RWPE2 (cell line): Measurements from ENCODE around the gene RASD1.

Experiments
- ATAC-seq: fragments of 200-7000 bp; cut with Tn5 transposase; 3 replicates; pipeline ENCODE4 v1.9.1; 2021; ENCODE audit warnings: low read depth
- DNase-seq: peaks from one replicate; pipeline ENCODE4 v3.0.0-alpha.2; 2020; ENCODE audit warnings: low spot score
- H3K27ac ChIP-seq: fragments of 450-650 bp; 2 replicates; pipeline ENCODE4 v1.5.1; 2017; ENCODE audit warnings: mild to moderate bottlenecking; ENCODE audit not compliant: poor library complexity, severe bottlenecking
- H3K27me3 ChIP-seq: fragments of 250-450 bp; sonication (Bioruptor Pico); 2 replicates; pipeline ENCODE4 v1.5.1; 2021; ENCODE audit warnings: mild to moderate bottlenecking, moderate library complexity; ENCODE audit not compliant: insufficient read depth, poor library complexity, severe bottlenecking
- H3K36me3 ChIP-seq: fragments of 250-450 bp; sonication (Bioruptor Pico); 2 replicates; pipeline ENCODE4 v1.5.1; 2020; ENCODE audit warnings: low read depth, mild to moderate bottlenecking, moderate library complexity
- H3K4me1 ChIP-seq: fragments of 250-450 bp; sonication (Bioruptor Pico); 2 replicates; pipeline ENCODE4 v1.5.1; 2021; ENCODE audit warnings: mild to moderate bottlenecking, moderate library complexity; ENCODE audit not compliant: insufficient read depth, poor library complexity, severe bottlenecking
- H3K4me3 ChIP-seq: fragments of 250-450 bp; sonication (Bioruptor Pico); 2 replicates; pipeline ENCODE4 v1.5.1; 2021; ENCODE audit warnings: mild to moderate bottlenecking, moderate library complexity; ENCODE audit not compliant: severe bottlenecking
- H3K9me3 ChIP-seq: fragments of 250-450 bp; sonication (Bioruptor Pico); 2 replicates; pipeline ENCODE4 v1.5.1; 2021; ENCODE audit warnings: mild to moderate bottlenecking, moderate library complexity; ENCODE audit not compliant: severe bottlenecking
- TF ChIP-seq, protein P1 (sequence below): fragments of 450-650 bp; IDR thresholded peaks from one replicate; pipeline ENCODE4 v1.5.1; 2017; ENCODE audit warnings: mild to moderate bottlenecking, moderate library complexity; ENCODE audit not compliant: poor library complexity, severe bottlenecking

Gene RASD1

DNA sequence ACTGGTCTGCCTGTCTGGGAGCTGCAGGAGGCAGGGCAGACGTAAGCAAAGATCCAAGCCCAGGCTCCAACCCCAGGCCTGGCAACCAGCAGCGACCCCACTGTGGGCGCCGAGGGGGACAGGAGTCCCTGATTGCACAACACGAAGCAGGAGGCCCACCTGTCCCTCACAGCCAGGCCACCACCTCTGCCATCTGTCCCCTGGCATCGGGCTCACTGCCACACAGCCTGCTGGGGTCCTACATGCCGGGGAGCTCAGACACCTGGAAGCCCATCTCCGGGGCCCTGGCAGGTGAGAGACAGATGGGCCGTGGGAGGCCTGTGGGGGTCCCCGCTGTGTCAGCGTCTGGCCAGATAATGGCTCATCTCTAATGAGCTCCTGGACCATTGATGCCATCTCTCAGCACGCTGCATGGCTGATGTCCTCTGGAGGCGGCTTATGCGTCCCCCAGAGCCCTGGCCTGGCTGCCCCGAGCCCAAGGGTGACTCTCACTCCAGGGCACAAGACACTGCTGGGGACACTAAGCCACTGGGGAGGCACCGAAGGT is 11.3 kb upstream of the RASD1 start:
- H3K36me3 ChIP-seq: no peaks in the 10 kb centered on the region
- H3K27ac ChIP-seq: no peak overlapping the region
- H3K4me1 ChIP-seq: peaks cover 6% of the 10 kb centered on the region
- no peak overlapping the region for H3K4me3 ChIP-seq
- H3K27me3 ChIP-seq: no peaks in the 10 kb centered on the region
- DNase-seq: peak; percentile 50
- TF ChIP-seq, protein P1, sequence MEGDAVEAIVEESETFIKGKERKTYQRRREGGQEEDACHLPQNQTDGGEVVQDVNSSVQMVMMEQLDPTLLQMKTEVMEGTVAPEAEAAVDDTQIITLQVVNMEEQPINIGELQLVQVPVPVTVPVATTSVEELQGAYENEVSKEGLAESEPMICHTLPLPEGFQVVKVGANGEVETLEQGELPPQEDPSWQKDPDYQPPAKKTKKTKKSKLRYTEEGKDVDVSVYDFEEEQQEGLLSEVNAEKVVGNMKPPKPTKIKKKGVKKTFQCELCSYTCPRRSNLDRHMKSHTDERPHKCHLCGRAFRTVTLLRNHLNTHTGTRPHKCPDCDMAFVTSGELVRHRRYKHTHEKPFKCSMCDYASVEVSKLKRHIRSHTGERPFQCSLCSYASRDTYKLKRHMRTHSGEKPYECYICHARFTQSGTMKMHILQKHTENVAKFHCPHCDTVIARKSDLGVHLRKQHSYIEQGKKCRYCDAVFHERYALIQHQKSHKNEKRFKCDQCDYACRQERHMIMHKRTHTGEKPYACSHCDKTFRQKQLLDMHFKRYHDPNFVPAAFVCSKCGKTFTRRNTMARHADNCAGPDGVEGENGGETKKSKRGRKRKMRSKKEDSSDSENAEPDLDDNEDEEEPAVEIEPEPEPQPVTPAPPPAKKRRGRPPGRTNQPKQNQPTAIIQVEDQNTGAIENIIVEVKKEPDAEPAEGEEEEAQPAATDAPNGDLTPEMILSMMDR: no peak
- H3K9me3 ChIP-seq: no peaks in the 10 kb centered on the region
- no peak for ATAC-seq

- no peaks in the 10 kb centered on the region for H3K36me3 ChIP-seq
- peaks cover 3% of the 10 kb centered on the region for H3K4me1 ChIP-seq
- H3K4me3 ChIP-seq: no peak overlapping the region
- ATAC-seq: no peak
- no peaks in the 10 kb centered on the region for H3K9me3 ChIP-seq
- TF ChIP-seq, protein P1: no peak
- H3K27ac ChIP-seq: no peak overlapping the region
- H3K27me3 ChIP-seq: no peaks in the 10 kb centered on the region
- peak; percentile 66 for DNase-seq
Measured at GRCh38 chr17:17506893-17507464, 10.8 kb upstream of the RASD1 start.

DNA sequence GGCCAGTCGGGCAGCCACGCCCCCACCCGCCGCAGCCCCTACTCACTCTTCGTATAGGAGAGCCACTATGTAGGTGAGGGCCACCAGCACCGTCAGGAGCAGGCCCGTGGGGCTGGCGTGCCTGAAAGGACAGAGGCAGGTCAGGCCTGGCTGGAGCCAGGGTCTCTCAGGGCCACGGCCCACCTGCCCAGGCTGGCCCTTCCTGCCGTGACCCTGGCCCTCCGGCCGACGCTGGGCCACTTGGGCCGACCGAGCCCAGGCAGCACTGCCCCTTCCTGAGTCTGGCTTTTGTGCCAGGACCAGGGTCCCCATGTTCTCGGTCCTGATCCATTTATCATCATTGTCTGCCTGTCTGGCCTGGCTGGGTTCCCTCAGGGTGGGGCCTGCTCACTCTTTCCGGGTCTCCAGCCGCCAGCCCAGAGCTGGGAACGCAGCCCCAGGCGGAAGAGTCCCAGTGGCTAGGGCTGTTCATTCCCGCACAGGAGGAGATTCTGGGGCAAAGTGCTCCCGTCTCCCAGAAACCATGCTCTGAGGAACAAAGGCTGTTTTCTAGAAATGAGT is 10.1 kb upstream of the RASD1 start:
- no peak for ATAC-seq

DNA sequence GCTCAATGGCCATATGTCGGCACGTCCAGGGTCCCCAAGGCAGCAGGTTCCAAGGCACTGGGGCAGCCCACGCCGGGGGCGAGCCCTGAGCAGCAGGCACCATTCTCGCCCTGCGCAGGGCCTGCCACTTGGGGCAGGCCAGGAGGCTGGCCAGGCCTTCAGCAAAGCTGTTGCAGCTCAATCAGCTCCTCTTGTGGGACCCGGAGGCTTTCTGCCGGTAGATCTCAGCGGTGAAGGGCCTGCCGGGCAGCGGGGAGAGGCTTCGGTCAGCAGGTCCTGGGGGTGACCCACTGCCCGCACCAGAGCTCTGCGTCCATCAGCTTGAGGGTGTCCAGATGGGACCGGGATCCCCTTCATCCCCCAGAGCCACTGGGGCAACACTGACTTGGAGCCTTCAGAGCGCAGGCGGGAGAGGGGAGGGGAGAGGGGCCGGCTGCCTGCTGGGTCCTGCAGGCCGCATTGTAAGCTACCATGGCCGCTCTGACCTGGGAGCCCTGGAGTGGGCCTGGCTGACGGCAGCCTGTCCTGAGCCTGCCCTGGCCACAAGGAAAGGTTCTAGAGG is 9.5 kb upstream of the RASD1 start:
- Histone ChIP-seq H3K4me3 (no peak overlapping the region), H3K27ac (no peak overlapping the region), H3K27me3 (no peaks in the 10 kb centered on the region), H3K4me1 (no peaks in the 10 kb centered on the region), H3K9me3 (no peaks in the 10 kb centered on the region), H3K36me3 (no peaks in the 10 kb centered on the region)
- ATAC-seq (no peak), DNase-seq (peak; percentile 52)
- TF ChIP-seq, protein P1: no peak

More for the DNA sequence above, 10.1 kb upstream of the RASD1 start:
- peak; percentile 45 for DNase-seq
- no peak overlapping the region for H3K27ac ChIP-seq
- no peaks in the 10 kb centered on the region for H3K27me3 ChIP-seq
- H3K9me3 ChIP-seq: no peaks in the 10 kb centered on the region
- H3K4me1 ChIP-seq: no peaks in the 10 kb centered on the region
- H3K36me3 ChIP-seq: no peaks in the 10 kb centered on the region
- H3K4me3 ChIP-seq: no peak overlapping the region
- TF ChIP-seq, protein P1: no peak

- DNase-seq: peak; percentile 32
- TF ChIP-seq, protein P1: no peak
- Histone ChIP-seq H3K9me3 (no peaks in the 10 kb centered on the region), H3K36me3 (no peaks in the 10 kb centered on the region), H3K4me1 (no peaks in the 10 kb centered on the region), H3K27me3 (no peaks in the 10 kb centered on the region), H3K27ac (no peak overlapping the region), H3K4me3 (no peak overlapping the region)
- no peak for ATAC-seq
Measured at GRCh38 chr17:17505151-17505550, 9.0 kb upstream of the RASD1 start.
